SK-N-SH (cell line): Measurements from ENCODE around the gene LEKR1. TPM values are rescaled to one million over a fixed set of nuclear protein-coding genes. Genes with fewer than 3 reads are reported as not detected.

Source experiments
- CTCF ChIA-PET: fragments of 300-600, 350-600 bp; formaldehyde crosslinking; extraction: SDS; loops from one replicate; lab custom pipeline; 2021; lab: Yijun Ruan, JAX
- POLR2A ChIA-PET: fragments of 350-600 bp; sonication (Branson Sonifier 250); formaldehyde crosslinking; extraction: SDS; loops from one replicate; lab custom pipeline; 2020; ENCODE audit warnings: antibody characterized with exemption, inconsistent platforms; lab: Yijun Ruan, JAX
- DNase-seq: peaks from one replicate; pipeline ENCODE4 v3.0.0; 2012
- H2AFZ ChIP-seq: fragments of 200-600 bp; sonication (generic); 2 replicates; pipeline ENCODE4 v1.8.1; 2016; ENCODE audit warnings: antibody characterized with exemption, mild to moderate bottlenecking, low read depth
- H3F3A ChIP-seq: fragments of 200-600 bp; sonication (generic); replicated peaks from 2 replicates; pipeline ENCODE3; 2016; ENCODE audit warnings: antibody characterized with exemption, mild to moderate bottlenecking; ENCODE audit not compliant: insufficient read depth
- H3K27ac ChIP-seq, 2 experiments: fragments of 200-500 bp in 1 of 2; fragments of 200-600 bp in 1 of 2; sonication (Bioruptor generic) in 1 of 2; sonication (generic), shearing (Covaris generic) in 1 of 2; 2 replicates each; pipeline versions ENCODE4 v1.5.1 to v1.6.1; 2014 to 2016; ENCODE audit warnings: low read depth in 2 of 2, inconsistent platforms in 1 of 2, low read length in 1 of 2, mild to moderate bottlenecking in 1 of 2, mixed read lengths in 1 of 2
- H3K27me3 ChIP-seq: fragments of 200-600 bp; sonication (generic), shearing (Covaris generic); 2 replicates; pipeline ENCODE4 v1.6.1; 2016; ENCODE audit warnings: mixed run types; ENCODE audit not compliant: insufficient read depth
- H3K36me3 ChIP-seq, 2 experiments: fragments of 200-500 bp in 1 of 2; fragments of 200-600 bp in 1 of 2; sonication (Bioruptor generic) in 1 of 2; sonication (generic) in 1 of 2; replicated peaks in 1 of 2; 2 replicates each; pipeline versions ENCODE3 to v1.5.1; 2014 to 2016; ENCODE audit warnings: low read length in 1 of 2, mild to moderate bottlenecking in 1 of 2; ENCODE audit not compliant: insufficient read depth in 2 of 2, control insufficient read depth in 1 of 2
- H3K4me1 ChIP-seq, 2 experiments: fragments of 200-500 bp in 1 of 2; fragments of 200-600 bp in 1 of 2; sonication (Bioruptor generic) in 1 of 2; sonication (generic), shearing (Covaris generic) in 1 of 2; 2 replicates each; pipeline versions ENCODE4 v1.5.1 to v1.6.1; 2014 to 2016; ENCODE audit warnings: low read depth in 1 of 2, low read length in 1 of 2, mixed run types in 1 of 2; ENCODE audit not compliant: insufficient read depth in 2 of 2, control insufficient read depth in 1 of 2
- H3K4me2 ChIP-seq: fragments of 200-600 bp; sonication (generic), shearing (Covaris generic); 2 replicates; pipeline ENCODE4 v1.6.1; 2017; ENCODE audit warnings: mixed run types
- H3K4me3 ChIP-seq, 2 experiments: fragments of 200-500 bp in 1 of 2; fragments of 200-600 bp in 1 of 2; sonication (Bioruptor generic) in 1 of 2; sonication (generic), shearing (Covaris generic) in 1 of 2; 2 replicates each; pipeline versions ENCODE4 v1.5.1 to v1.8.1; 2014 to 2016; ENCODE audit warnings: low read depth in 2 of 2, inconsistent platforms in 1 of 2, low read length in 1 of 2, mild to moderate bottlenecking in 1 of 2, mixed read lengths in 1 of 2, moderate library complexity in 1 of 2
- H3K79me2 ChIP-seq: fragments of 200-600 bp; sonication (generic); 2 replicates; pipeline ENCODE4 v1.8.1; 2017; ENCODE audit warnings: mild to moderate bottlenecking; ENCODE audit not compliant: insufficient read depth
- H3K9ac ChIP-seq: fragments of 200-600 bp; sonication (generic); 2 replicates; pipeline ENCODE4 v1.6.1; 2017; ENCODE audit warnings: mixed run types
- H3K9me2 ChIP-seq: fragments of 200-600 bp; sonication (generic); 2 replicates; pipeline ENCODE4 v1.6.1; 2017; ENCODE audit warnings: mixed run types
- H3K9me3 ChIP-seq: fragments of 200-600 bp; sonication (generic); 2 replicates; pipeline ENCODE4 v1.6.1; 2017; ENCODE audit warnings: mixed run types, mild to moderate bottlenecking, moderate library complexity
- H4K20me1 ChIP-seq: fragments of 200-600 bp; sonication (generic); 2 replicates; pipeline ENCODE4 v1.6.1; 2017; ENCODE audit warnings: mild to moderate bottlenecking, mixed run types; ENCODE audit not compliant: insufficient read depth
- CTCF ChIP-seq: fragments of 200-600 bp; sonication (generic); IDR thresholded peaks from 2 replicates; pipeline ENCODE4 v1.6.1; 2017; ENCODE audit warnings: antibody characterized with exemption, mild to moderate bottlenecking, moderate library complexity
- ELF1 ChIP-seq: IDR thresholded peaks from 2 replicates; pipeline ENCODE4 v1.4.0; 2012
- EP300 ChIP-seq, 2 experiments: IDR thresholded peaks; 2 replicates each; pipeline versions ENCODE4 v1.4.0 to v1.6.1; 2012; ENCODE audit warnings: borderline replicate concordance in 1 of 2, low read depth in 1 of 2, low read length in 1 of 2
- FOSL2 ChIP-seq: IDR thresholded peaks from 2 replicates; pipeline ENCODE4 v1.4.0; 2012; ENCODE audit warnings: low read depth, mild to moderate bottlenecking, moderate library complexity, borderline replicate concordance
- FOXJ3 ChIP-seq: sonication (generic); formaldehyde crosslinking; IDR thresholded peaks from 2 replicates; pipeline ENCODE4 v1.5.1; 2020; ENCODE audit warnings: mild to moderate bottlenecking, missing genetic modification reagents
- FOXM1 ChIP-seq: IDR thresholded peaks from 2 replicates; pipeline ENCODE4 v1.4.0; 2012; ENCODE audit warnings: low read depth, mild to moderate bottlenecking
- GABPA ChIP-seq: IDR thresholded peaks from 2 replicates; pipeline ENCODE4 v1.4.0; 2012; ENCODE audit warnings: low read depth, mild to moderate bottlenecking
- GATA2 ChIP-seq: sonication (generic); formaldehyde crosslinking; IDR thresholded peaks from 2 replicates; pipeline ENCODE4 v1.5.0; 2020; ENCODE audit warnings: mild to moderate bottlenecking, missing genetic modification reagents
- JUND ChIP-seq: IDR thresholded peaks from 2 replicates; pipeline ENCODE4 v1.4.0; 2012
- MEF2A ChIP-seq: IDR thresholded peaks from 2 replicates; pipeline ENCODE4 v1.4.0; 2012; ENCODE audit warnings: low read depth, borderline replicate concordance
- MXI1 ChIP-seq: IDR thresholded peaks from 2 replicates; pipeline ENCODE4 v1.6.1; 2012; ENCODE audit warnings: mild to moderate bottlenecking, low read depth, low read length, improper control_type of control experiment
- NRF1 ChIP-seq: IDR thresholded peaks from 2 replicates; pipeline ENCODE4 v1.6.1; 2012; ENCODE audit warnings: low read depth, mild to moderate bottlenecking, low read length
- POLR2AphosphoS5 ChIP-seq: IDR thresholded peaks from 2 replicates; pipeline ENCODE4 v1.6.1; 2012; ENCODE audit warnings: low read depth, low read length
- RFX5 ChIP-seq: IDR thresholded peaks from 2 replicates; pipeline ENCODE4 v1.6.1; 2012; ENCODE audit warnings: mild to moderate bottlenecking, improper control_type of control experiment, low read length
- RXRA ChIP-seq: IDR thresholded peaks from 2 replicates; pipeline ENCODE4 v1.4.0; 2012; ENCODE audit warnings: low read depth, mild to moderate bottlenecking, borderline replicate concordance
- SIN3A ChIP-seq: IDR thresholded peaks from 2 replicates; pipeline ENCODE4 v1.6.1; 2012; ENCODE audit warnings: low read depth, mild to moderate bottlenecking, low read length, moderate library complexity, borderline replicate concordance
- SMC3 ChIP-seq: IDR thresholded peaks from 2 replicates; pipeline ENCODE4 v1.6.1; 2012; ENCODE audit warnings: low read depth, low read length, improper control_type of control experiment
- TAF1 ChIP-seq: IDR thresholded peaks from 2 replicates; pipeline ENCODE4 v1.6.1; 2012; ENCODE audit warnings: low read depth, mild to moderate bottlenecking, low read length, moderate library complexity, borderline replicate concordance
- TEAD4 ChIP-seq: IDR thresholded peaks from 2 replicates; pipeline ENCODE4 v1.4.0; 2012; ENCODE audit warnings: mild to moderate bottlenecking, borderline replicate concordance; ENCODE audit not compliant: insufficient read depth
- USF1 ChIP-seq: IDR thresholded peaks from 2 replicates; pipeline ENCODE4 v1.4.0; 2012; ENCODE audit warnings: low read depth, borderline replicate concordance
- WGBS: methylation state at CpG from one replicate; pipeline ENCODE4 v1.1.6; 2017; ENCODE audit warnings: low lambda C conversion rate; 5-methylcytosine and 5-hydroxymethylcytosine counted together
- polyA plus RNA-seq, 3 experiments: library from polyadenylated mRNA; depleted of rRNA; stranded (reverse); fragments of >200 nt; gene quantifications; 2 replicates each; pipeline ENCODE4 v1.2.3, GENCODE V29; 2012
- TF ChIP-seq, protein P1 (sequence below): IDR thresholded peaks from 2 replicates; pipeline ENCODE4; 2012

The LEKR1 gene
- polyA plus RNA-seq, 1 of the 3 experiments (the other 2 are of a cell fraction), result 0.30 TPM

GRCh38 chr3:156816091-156816793, 9.9 kb upstream of the LEKR1 start:
- H3K4me1 ChIP-seq, result peaks cover 16 to 24% of the 10 kb centered on the region in 2 experiments; a peak in 3 of 4 replicates

GRCh38 chr3:156816794-156817645, 9.1 kb upstream of the LEKR1 start:
- 13% methylated on average over 17 of the region's 70 CpGs for WGBS
- Histone ChIP-seq H3K27ac (peak overlapping the region in 1 of 2 experiments; percentile 91; a peak in 3 of 4 replicates), H4K20me1 (no peaks in the 10 kb centered on the region), H3K4me3 (peak overlapping the region; percentile 59 to 65), H3F3A (peaks cover 5% of the 10 kb centered on the region), H3K79me2 (no peaks in the 10 kb centered on the region), H3K27me3 (no peaks in the 10 kb centered on the region), H3K9ac (peak overlapping the region; percentile 47), H3K9me3 (no peaks in the 10 kb centered on the region), H3K4me1 (peaks cover 16 to 24% of the 10 kb centered on the region in 2 experiments; a peak in 3 of 4 replicates), H3K9me2 (no peaks in the 10 kb centered on the region), H2AFZ (peak overlapping the region; percentile 97), H3K4me2 (peak overlapping the region; percentile 86), H3K36me3 (no peaks in the 10 kb centered on the region)
- peak; percentile 94 for DNase-seq
- ChIA-PET CTCF (interaction anchor here (0.7 to 1.3 kb wide), 4 partner anchors 72 to 320 kb away, joined by 3 to 7 read pairs (median 4); partner anchors contain the start of gene TIPARP), POLR2A (interaction anchor here (0.8 kb wide), 1 partner anchor 272 kb away, joined by 4 read pairs; no protein-coding TSS in a partner anchor)
- TF ChIP-seq MEF2A (no peak), RFX5 (no peak), TAF1 (peak; percentile 44), NRF1 (0 out of 2 replicates have a peak, but pooled peaks have one; percentile 5), USF1 (no peak), ELF1 (peak; percentile 58), JUND (no peak), SMC3 (0 out of 2 replicates have a peak, but pooled peaks have one; percentile 5), GABPA (peak; percentile 56), POLR2AphosphoS5 (0 out of 2 replicates have a peak, but pooled peaks have one; percentile 39), SIN3A (peak; percentile 41; the same call in 1 of the 2 replicates), RXRA (no peak), EP300 (IDR thresholded peaks at IDR 0.05; ENCODE audit: borderline replicate concordance in 1 of 2, low read depth in 1 of 2, low read length in 1 of 2) (no peak)
- TF ChIP-seq, protein P1, sequence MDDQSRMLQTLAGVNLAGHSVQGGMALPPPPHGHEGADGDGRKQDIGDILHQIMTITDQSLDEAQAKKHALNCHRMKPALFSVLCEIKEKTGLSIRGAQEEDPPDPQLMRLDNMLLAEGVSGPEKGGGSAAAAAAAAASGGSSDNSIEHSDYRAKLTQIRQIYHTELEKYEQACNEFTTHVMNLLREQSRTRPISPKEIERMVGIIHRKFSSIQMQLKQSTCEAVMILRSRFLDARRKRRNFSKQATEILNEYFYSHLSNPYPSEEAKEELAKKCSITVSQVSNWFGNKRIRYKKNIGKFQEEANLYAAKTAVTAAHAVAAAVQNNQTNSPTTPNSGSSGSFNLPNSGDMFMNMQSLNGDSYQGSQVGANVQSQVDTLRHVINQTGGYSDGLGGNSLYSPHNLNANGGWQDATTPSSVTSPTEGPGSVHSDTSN, result no peak

More at GRCh38 chr3:156816091-156816793, 9.9 kb upstream of the LEKR1 start:
- Histone ChIP-seq H4K20me1 (no peaks in the 10 kb centered on the region), H3K9me3 (no peaks in the 10 kb centered on the region), H3K79me2 (no peaks in the 10 kb centered on the region), H3K9ac (peak overlapping the region; percentile 47; the same call in 1 of the 2 replicates), H3K4me3 (peak overlapping the region; percentile 59 to 65), H3K27ac (peak overlapping the region in 1 of 2 experiments; percentile 91; a peak in 2 of 4 replicates), H2AFZ (peak overlapping the region; percentile 97), H3K27me3 (no peaks in the 10 kb centered on the region)
- ChIA-PET CTCF (no interaction called here), POLR2A (no interaction called here)
- DNase-seq, result no peak
- 72% methylated on average over 47 of the region's 74 CpGs for WGBS
- TF ChIP-seq CTCF, result no peak
- TF ChIP-seq POLR2AphosphoS5, result no peak
- no peak for TF ChIP-seq FOXM1
- TF ChIP-seq MXI1, result no peak
- TF ChIP-seq TAF1, result no peak
- TF ChIP-seq TEAD4, result no peak
- no peak for TF ChIP-seq GATA2 (CRISPR knock-in tag)
- no peak for TF ChIP-seq FOXJ3 (CRISPR knock-in tag)
- no peak for TF ChIP-seq SMC3
- TF ChIP-seq GABPA, result no peak
- TF ChIP-seq FOSL2, result no peak
- TF ChIP-seq, all 33 proteins: peak for 0
- Histone ChIP-seq H3K4me2 (peak overlapping the region; percentile 86), H3K36me3 (no peaks in the 10 kb centered on the region), H3K9me2 (no peaks in the 10 kb centered on the region), H3F3A (peaks cover 5% of the 10 kb centered on the region)
